Hematopoietic multipotent progenitor cell treated with erythropoietin and hydrocortisone succinate and interleukin-3 and kit ligand, for 6 days (in vitro differentiated cells): Measurements from ENCODE around the gene ZBTB11.
"Not testable (repeated sequence)": the region's sequence is repeated elsewhere in the genome, so short reads cannot be mapped to it uniquely, and the experiment has no call there.

Experiments used
- DNase-seq: peaks from one replicate; pipeline ENCODE4 v3.0.0-alpha.2; 2015

ZBTB11 gene

DNA sequence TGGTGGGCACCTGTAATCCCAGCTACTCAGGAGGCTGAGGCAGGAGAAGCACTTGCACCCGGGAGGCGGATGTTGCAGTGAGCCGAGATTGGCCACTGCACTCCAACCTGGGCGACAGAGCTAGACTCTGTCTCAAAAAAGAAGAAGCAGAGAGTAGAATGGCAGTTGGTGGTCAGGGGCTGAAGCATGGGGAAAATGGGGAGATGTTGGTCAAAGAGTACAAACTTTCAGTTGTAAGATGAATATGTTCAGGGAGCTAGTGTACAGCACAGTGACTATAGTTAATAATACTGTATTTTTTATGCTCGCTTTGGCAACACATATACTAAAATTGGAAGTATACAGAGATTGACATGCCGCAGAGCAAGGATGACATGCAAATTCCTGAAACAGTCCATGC, 61.4 kb downstream of the ZBTB11 start:
- DNase-seq = no peak

DNA sequence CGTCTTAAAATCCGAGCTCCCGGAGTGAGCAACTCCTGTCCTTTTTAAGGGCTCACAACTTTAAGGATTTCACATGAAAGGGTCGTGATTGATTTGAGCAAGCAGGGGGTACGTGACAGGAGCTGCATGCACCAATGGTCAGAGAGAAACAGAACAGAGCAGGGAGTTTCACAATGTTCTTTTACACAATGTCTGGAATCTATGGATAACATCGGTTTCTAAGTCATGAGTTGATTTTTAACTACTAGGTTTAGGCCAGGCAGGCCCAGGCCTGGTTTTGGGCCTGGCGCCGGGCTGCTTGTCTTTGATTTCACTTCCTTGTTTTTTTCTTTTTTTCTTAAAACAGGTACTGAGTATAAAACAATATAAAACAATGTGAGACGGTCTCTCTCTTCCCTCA, 63.9 kb downstream of the ZBTB11 start:
- DNase-seq = not testable (repeated sequence)

DNA sequence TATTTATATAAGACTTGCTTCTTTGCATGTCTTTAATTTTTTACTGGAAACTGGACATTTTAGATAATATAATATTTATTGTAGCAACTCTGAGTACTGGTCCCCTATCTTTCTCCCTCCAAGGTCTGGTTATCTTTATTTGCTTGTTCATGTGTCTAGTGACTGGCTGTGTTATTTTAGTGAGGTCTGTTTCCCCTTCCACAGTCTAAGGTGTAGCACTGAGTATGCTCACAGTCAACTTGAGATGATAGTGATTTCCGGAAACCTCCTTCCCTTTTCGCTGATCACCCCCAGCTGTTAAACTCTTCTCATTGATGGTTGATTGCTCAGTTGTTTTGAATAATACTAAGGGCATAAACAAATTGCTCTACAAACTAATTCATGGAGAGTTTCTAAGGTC, 65.9 kb downstream of the ZBTB11 start:
- peak; percentile 54 for DNase-seq

DNA sequence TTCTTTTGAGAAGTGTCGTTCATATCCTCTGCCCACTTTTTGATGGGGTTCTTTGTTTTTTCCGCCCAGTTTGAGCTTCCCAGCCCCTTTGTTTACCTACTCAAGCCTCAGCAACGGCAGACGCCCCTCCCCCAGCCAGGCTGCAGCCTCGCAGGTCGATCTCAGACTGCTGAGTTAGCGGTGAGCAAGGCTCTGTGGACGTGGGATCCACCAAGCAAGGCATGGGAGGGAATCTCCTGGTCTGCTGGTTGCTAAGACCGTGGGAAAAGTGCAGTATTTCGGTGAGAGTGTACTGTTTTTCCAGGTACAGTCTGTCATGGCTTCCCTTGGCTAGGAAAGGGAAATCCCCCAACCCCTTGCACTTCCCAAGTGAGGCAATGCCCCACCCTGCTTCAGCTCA, 71.5 kb downstream of the ZBTB11 start:
- DNase-seq = not testable (repeated sequence)

DNA sequence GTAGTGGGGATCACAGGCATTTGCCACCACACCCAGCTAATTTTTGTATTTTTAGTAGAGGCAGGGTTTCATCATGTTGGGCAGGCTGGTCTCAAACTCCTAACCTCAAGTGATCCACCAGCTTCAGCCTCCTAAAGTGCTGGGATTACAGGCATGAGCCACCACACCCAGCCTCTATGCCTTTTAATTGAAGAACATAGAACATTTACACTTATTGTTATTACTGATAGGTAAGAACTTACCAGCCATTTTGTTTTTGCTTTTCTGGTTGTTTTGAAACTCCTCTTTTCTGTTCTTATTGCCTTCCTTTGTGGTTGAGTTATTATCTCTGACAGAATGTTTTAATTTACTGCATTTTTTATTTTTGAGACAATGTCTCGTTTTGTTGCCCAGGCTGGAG, 73.7 kb downstream of the ZBTB11 start:
- no peak for DNase-seq

DNA sequence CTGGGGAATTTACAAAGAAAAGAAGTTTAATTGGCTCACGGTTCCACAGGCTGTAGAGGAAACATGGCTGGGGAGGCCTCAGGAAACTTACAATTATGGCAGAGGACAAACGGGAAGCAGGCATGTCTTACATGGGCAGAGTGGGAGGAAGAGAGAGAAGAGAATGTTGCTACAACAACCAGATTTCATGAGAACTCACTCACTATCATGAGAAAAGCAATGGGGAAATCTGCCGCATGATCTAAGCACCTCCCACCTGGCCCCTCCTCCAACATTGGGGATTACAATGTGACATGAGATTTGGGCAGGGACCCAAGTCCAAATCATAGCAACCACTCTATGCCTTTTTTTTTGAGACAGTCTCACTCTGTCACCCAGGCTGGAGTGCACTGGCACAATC, 74.2 kb downstream of the ZBTB11 start:
- DNase-seq = no peak
